ENCODE results near the gene FBXW5.

FBXW5 gene

DNA sequence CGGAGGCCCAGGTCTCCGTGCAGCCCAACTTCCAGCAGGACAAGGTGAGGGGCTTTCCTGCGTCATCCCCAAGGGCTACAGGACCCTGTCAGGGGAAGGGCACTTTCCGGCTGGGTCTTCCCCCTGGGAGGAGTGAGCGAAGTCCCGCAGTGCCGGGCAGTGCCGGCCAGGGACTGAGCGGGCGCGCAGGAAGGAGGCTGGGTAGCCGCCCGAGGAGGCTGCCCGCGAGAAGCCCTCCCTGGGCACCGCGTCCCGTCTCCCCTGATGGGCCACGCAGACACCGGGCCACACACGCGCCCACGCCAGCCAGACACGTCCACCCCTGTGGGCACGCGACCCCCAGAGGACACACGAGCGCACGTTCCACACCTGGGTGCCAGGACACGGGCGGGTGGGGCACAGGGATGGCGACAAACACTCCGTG is 33.1 kb upstream of the FBXW5 start:
- DNase-seq (ENCODE audit: low read depth) = no peak

DNA sequence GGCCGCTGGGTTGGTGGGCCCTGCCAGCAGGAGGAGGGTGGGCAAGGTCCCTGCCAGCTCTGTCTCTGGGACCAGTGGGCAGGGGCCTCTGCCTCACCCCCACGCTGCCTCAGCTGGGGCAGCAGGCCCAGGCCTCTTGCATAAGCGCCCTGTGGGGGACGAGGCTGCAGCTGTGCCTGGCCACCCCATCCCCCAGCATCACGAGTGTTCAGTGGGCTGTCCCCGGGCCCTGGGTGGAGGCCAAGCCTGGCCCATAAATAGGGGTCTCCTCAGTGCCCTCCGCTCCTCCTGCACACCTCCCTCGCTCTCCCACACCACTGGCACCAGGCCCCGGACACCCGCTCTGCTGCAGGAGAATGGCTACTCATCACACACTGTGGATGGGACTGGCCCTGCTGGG is 32.7 kb upstream of the FBXW5 start, which contains the start of gene PTGDS:
PTGDS (plus strand) TSS at position 282 of the 400 bp plus-strand sequence; CDS start at position 357, 75 bp downstream.
- DNase-seq (ENCODE audit: low read depth) = no peak

DNA sequence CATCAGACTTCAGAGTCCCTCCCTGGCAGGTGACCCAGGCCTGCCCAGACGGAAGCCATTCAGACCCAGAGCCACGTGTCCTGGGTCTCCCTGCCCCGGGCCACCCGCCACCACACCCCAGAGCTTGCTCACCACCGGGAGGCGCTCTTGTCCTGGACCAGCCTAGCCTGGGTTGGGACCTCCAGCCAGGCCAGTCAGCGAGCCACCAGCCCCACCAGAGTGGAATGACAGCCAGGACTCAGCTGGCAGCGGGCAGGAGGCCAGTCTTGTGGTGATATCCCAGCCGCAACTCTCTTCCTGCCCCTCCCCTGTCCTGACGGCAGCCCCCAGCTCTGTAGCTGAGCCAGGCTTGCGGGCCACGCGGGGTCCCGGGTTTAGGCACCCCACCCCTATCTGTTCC is 31.1 kb upstream of the FBXW5 start:
- no peak for DNase-seq (ENCODE audit: low read depth)

DNA sequence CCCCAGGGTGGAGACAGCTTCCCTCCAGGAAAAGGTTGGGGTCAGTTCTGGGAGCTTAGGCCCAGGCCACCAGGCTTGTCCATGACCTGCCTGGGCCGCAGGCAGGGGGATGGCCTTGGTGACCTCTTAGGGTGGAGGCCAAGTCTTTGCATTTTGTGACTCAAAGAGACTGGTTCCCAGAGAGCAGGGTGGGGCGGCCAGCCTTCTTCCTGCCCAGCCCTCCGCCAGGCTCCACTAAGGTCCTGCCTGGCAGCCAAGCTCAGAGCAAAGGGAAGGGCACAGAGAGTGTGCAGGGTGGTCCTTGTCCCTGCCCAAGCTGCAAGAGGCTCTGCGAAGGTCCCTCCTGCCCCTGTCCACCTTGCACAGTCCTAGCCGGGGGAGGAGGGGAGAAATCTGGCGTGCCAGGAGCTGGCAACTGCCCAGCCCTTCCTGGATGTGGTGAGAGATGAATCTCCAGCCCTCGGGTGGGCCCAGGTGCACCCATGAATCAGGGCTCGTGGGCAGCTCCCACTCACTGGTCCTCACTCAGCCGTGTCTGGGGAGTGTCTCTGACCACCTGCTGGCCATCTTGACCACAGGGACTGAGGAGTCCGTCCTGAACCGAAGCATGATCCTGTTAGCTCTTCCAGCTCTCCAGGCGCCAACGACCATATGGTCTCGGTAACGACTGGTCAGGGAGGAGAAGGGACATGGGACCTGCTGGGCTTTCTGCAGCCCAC is 30.4 kb upstream of the FBXW5 start:
- DNase-seq (ENCODE audit: low read depth) = no peak

DNA sequence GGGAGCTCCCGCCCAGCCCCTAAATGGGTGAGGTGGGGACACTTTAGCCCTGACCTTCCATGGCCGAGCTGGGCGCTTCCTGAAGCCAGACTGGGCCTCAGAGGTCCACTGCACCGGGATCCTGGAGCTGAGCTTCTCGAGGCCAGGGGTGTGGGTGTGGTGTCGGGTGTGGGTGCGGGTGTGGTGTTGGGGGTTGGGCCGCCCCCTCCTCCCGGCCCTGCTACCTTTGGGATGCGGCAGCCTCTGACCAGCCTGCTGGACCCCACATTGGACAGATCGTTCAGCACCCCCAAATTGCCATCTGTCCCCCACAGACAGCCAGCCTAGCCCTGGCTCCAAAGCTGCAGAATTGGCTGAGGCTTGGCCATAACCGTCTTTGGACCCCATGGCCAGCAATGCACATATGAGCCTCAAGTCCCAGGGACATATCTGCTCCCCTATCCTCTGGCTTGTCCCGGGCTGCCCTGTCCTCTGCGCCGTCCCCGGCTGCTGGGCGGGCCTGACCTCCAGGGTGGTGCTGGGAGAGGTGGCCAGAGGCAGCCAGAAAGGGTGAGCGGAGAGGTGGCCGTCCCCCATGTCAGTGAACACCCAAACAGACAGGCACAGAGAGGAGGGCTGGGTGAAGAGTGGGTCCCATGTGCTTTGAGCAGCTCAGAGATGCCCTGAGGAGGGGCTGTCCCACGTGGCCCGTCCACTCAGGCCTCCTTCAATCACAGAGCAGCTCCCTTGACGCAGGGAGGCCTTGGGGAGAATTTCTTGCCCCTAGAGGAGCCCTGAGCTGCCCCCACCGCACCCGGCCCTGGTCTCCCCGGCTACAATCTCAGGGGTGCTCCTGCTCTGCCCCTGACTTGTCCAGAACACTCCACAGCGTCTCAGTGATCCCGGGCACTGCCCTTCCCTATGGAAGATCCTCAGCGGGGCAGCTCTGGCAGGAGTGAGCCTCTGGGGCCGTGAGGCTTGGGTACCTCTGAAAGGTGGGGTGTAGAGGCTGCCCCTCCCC is 29.4 kb upstream of the FBXW5 start:
- no peak for DNase-seq (ENCODE audit: low read depth)

DNA sequence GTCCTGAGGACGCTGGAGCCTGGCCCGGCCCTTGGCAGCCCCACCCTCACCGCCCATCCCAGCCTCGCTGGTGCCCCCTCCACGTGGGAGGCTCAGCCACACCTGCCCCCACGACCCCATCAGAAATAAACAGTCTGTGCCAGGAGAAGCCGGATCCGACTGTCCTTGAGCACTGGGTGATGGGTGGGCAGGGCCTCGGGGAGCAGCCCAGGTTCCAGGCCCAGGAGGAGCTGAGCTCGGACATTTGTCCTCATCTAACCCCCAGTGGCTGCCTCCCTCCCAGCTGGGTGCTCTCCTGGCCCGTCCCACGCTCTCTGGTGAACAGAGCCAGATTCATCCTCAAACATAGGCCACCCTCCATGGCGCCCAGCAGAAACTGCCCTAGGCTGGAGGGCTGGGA is 28.2 kb upstream of the FBXW5 start:
- no peak for DNase-seq (ENCODE audit: low read depth)

DNA sequence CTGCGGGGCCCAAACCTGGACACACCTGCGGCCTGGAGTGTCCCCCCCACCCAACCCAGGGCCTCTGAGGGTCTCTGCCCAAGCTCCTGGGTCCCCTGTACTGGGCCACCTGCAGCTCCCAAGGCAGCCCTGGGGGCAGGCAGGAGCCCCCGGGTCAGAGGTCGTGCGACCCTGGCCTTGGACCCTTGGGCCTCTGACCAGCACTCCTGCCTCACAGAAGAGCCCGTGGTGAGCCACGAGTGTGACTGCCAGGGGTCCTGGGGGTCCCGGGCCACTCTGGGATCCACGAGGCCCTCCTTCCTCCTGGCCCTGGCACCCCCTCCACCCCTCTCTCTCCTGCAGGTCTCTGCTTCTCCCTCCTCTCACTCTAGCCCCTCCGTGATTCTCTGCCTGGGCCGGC is 27.8 kb upstream of the FBXW5 start:
- DNase-seq (ENCODE audit: low read depth) = no peak

DNA sequence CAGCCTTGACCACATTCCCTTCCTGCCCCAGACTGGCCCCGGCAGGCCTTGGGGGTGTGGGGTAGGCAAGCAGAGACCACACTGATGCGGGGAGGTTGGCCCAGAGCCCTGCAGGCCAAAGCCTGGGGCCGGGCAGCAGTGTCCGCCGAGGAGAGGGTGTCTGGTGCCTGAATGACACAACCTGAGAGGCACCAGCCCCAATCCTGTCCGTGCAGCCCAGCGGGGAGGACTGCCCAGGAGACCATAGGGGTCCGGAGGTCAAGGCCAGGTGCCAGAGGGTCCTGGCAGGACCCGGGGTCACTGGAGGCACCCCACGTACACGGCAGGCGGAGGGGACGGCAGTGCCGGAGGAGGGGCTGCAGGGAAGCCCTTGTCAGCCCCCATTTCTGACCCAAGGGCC is 27.2 kb upstream of the FBXW5 start:
- DNase-seq (ENCODE audit: low read depth) = no peak

DNA sequence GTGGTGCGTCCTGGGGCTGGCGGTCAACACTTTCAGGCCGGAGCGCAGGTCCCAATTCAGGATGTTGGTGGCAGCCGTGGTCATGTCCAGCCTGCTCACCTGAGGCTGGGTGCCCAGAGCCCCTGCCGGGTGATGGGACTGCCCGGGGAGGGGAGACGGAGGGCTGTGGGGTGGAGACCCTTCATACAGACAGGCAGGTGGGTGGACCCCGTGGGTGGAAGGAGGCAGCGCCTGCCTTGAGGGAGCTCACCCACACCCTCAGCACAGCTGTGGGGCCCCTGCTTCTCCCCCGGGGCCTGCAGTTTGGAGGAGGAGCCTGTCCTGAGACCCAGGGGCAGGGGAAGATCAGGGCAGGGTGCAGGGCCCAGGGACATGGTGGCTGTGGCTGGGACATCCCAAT is 25.8 kb upstream of the FBXW5 start:
- no peak for DNase-seq (ENCODE audit: low read depth)

DNA sequence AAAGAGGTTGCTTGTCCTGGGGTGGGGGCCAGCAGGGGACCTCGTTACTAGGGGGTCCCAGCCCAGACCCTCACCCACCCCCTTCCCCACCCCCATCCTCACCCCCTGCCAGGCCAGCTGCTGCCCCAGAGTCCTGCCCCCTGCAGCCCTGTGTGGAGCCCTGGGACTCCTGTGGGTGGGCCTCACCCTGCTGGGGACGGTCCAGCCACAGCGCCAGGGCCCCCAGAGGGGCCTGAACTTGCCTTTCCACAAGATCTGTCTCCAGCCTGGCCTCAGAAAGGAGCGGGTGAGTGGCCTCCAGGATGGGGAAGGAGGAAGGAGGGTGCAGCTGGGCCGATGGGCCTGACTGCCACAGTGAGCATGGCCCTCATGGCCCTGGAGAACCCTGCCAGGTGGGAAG is 25.2 kb upstream of the FBXW5 start:
- no peak for DNase-seq (ENCODE audit: low read depth)

DNA sequence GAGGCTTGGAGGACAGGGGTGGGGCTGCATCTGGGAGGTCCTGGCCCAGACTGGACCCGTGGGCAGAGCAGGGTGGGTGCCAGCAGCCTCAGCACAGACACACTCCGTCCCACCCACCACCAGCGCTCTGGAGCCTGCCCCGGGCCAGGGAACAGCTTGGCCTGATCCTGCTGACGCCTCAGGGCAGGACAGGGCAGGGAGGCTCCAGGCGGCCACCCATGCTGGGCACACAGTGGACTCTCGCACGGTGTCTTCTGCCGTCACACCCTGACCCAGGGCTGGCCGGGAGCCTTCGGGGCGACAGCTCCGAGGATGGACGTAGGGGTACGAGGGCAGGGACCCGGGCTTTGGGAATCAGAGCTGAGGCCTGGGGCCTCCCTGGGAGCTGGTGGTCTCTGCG is 24.6 kb upstream of the FBXW5 start:
- no peak for DNase-seq (ENCODE audit: low read depth)

DNA sequence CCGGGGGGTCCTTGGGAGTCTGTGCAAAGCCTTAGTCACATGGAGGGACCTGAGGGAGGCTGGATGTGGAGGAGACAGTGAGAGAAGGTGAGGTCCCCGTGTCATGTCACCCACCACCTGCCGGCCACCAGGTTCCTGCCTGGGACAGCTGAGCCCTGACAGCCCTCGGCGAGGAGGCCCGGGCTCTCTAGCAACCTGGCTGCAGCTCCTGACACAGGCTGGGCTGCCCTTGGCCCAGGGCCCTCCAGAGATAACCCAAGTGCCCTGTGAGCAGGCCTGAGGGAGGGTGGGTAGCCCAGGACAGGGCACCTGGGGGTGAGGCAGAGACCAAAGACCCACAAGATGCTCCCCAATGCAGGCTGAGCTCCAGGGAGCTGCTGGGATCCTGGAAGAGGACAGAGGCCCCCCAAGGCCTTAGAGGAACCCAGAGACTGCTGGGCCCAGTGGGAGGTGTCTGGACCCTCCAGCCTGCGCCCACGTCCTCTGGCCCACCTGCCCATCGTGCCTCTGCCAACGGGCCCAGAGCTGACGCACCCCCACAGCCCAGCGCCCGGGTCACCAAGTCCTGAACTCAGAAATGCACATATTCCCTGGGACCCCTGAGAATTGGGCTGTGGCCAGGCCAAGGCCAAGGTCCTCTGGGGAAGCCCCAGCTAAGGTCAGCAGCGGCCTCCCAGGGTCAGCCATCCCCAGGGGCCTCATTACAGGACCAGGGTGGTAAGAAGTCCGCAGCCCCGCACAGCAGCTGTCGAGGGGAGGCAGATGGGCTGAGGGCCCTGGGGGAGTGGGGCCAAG is 24.0 kb upstream of the FBXW5 start:
- no peak for DNase-seq (ENCODE audit: low read depth)

DNA sequence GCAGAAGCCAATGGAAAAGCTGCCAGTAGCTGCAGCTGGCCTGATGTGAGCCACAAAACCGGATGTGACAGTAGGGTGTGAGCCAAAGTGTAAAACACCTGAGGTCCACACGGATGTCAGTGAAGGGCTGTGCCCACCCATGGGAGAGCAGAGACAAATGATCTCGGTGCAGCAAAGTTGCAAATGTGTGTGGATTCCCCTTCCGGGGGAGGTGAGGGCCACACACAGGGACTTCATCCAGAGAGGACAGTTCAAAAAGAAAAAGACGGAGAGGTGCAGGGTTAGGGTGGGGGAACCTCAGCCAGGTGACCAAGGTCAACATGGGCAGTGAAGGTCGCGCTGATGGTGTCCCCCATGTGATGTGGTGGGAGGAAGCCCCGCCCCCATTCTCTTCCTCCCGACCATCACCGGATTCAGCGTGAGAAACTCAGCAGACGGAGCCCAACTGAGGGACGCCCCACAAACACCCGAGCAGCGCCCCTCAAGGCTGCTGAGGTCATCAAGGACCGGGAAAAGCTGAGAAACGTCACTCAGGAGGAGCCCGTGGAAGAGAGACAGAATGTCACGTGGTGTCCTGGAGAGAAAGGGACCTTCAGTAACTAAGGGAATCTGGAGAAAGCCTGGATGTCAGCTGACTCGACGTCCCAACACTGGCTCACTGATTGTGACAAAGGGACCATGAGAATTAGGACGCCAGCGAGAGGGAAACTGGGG is 21.4 kb upstream of the FBXW5 start:
- no peak for DNase-seq (ENCODE audit: low read depth)

DNA sequence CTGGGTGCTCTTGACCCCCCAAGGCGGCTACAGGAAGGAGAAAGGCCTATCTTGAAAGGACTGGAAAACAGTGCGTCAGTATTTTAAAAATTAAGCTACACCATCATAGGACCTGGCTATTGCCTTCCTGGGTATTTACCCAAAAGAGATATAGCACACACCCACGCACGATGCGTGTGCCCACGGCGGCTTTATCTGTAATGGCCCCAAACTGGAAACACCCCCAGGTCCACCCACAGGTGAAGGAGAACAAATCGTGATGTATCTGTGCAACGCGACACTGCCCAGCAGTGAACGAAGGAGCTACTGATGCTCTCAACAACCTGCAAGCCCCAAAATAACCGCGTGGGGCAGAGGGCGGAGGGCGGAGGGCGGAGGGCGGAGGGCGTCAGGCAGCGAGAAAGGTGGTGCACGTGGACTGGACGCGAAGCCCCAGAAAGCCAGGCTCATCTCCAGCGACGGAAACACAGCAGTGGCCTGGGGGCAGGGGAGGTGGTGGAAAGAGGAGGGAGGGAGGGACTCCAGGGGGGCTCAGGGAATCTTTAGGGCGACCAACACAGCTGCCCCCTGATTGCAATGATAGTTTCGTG is 20.4 kb upstream of the FBXW5 start:
- no peak for DNase-seq (ENCODE audit: low read depth)

DNA sequence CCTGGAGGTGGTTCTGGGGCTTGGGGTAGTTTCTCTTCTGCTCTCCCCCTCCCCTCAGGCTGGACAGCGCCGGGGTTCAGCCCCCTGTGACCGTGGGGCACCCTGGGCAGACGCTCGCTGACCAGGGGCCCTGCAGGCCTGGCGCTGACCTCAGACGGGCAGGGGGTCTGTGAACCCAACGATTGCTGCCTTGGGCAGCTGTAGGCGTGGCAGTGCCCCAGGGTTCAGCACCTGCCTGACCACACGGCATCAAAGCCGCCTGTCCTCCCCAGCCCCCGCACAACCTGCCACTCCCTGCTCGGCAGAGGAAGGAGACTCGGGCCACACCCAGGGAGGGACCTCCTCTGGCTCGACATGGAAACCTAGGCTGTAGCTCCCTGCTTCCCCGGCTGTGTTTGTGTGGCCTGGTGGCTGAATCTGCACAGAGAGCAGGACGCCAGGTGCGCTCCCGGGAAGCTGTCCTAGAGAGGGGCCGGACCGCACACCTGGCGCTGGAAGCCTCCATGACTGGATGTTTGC is 19.7 kb upstream of the FBXW5 start:
- no peak for DNase-seq (ENCODE audit: low read depth)

DNA sequence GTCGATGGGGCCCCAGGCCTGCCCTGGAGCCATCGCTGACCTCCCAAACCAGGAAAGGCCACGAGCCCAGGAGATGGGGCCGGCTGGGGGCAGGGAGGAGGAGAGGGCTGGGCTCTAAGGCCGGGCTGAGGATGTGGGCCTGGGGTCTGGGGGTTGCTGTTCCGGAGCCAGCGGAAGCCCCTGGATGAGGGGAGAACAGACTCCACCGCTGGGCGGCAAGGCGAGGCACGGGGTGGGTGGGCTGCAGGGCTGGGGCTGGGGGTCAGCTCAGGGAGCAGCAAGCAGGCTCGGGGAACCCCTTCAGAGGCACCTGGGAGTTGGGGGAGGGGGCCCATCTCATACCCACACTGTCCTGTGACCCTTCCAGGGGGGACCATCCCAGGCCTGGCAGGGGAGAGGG is 19.2 kb upstream of the FBXW5 start:
- no peak for DNase-seq (ENCODE audit: low read depth)

DNA sequence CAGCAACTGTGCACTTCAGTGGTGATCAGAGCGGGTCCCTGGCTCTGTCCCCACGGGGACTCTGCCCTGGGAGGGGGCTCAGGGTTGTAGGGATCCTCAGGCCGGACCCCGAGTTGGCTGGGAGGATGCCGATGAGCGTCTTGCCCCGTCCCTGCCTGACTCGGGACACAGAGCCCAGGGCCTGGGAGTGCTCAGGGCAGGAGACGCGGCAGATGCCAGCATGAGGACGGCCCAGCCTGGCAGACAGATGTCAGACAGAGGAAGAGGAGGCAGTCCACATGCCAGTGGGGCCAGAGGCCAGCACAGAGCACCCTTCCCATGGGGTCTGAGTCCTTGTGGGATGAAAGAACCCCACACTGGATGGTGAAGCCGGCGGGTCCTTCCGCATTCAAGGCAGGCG is 18.8 kb upstream of the FBXW5 start:
- no peak for DNase-seq (ENCODE audit: low read depth)

DNA sequence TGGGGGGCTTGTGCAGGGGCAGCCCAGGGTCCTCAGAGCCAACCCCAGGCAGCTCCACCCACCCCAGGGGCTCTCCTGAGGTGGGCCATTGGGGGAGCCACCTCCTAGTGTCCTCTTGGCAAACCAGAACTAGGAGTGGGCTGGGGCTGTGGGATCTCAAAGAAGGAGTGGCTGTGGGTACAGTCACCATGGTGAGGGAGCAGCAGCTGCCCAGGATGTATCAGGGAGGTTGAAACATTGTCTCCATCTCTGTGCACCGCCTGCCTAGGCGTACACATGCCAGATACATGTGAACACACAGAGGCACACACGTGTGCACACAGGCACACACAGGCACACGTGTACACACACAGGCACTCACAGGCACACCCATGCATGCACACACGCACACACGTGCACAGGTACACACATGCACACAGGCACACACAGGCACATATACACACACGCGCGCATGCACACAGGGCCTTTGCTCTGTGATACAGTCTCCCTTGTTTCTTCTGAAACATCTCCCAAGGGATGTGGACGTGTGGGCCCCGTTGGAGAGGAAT is 18.2 kb upstream of the FBXW5 start:
- no peak for DNase-seq (ENCODE audit: low read depth)

DNA sequence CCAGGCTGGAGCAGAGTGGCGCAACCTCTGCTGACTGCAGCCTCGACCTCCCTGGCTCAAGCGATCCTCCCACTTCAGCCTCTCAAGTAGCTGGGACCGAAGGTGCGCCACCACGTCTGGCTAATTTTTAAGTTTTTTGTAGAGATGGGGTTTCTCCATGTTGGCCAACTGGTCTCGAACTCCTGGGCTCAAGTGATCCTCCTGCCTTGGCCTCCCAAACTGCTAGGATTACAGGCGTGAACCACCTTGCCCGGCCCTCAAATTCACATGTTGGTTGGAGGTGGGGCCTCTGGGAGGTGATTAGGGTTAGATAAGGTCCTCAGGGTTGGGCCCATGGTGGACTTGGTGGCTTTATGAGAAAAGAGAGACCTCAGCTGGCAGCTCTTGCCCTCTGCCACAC is 17.6 kb upstream of the FBXW5 start:
- no peak for DNase-seq (ENCODE audit: low read depth)

DNA sequence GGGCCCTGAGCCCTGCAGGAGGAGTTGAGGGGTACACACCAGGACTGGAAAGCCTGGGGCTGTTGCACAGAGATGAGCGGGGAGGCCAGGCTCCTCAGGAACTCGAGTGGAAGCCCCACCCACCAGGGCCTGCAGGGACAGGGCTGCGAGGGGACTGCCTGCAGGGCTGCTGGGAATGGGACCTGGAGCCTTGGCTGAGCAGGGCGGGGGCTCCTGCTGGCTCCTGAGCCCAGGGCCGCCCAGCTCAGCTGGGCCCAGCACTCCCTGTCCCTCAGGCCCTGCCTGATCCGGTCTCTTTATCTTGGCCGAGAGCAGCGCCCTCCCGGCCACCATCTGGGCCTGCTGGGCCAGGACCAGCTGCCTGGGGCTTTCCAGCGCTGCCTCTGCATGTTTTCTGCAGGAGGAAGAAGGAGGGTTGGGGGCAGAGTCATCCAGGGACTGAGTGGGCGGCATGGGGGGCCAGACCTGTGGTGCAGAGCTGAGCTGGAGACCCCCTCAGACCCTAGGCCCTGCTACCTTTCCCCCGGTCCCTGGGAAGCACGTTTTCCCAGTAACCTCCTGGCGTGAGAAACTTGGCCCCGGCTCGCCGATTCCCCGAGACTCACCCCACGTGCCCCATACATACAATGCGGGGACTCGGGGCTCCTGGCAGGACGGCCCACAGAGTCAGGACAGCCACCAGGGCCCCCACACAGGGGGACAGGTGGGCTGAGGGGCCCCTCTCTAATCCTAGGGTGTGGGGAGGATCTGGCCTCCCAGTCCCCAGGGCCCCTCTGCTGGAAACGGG is 16.9 kb upstream of the FBXW5 start:
- no peak for DNase-seq (ENCODE audit: low read depth)
